Measurements from ENCODE around the gene GNAZ. TPM values are rescaled to one million over a fixed set of nuclear protein-coding genes. Genes with fewer than 3 reads are reported as not detected.

GNAZ gene
- total and polyA plus RNA-seq, 2 experiments from 2014 or later, result 0.24 to 0.65 TPM

GRCh38 chr22:23097412-23098229 lies 27.3 kb downstream of the GNAZ start:
- H3K4me2 ChIP-seq (ENCODE audit: unreplicated experiment), result no peak overlapping the region
- no peaks in the 10 kb centered on the region for H4K20me1 ChIP-seq (ENCODE audit: insufficient read depth)
- in situ Hi-C loops (cut with MboI), result no loop called here
- no peaks in the 10 kb centered on the region for H3K9me3 ChIP-seq (ENCODE audit: low read depth)
- H3F3A ChIP-seq (ENCODE audit: insufficient read depth), result no peaks in the 10 kb centered on the region
- no peak overlapping the region for H3K4me3 ChIP-seq
- no peaks in the 10 kb centered on the region for H3K36me3 ChIP-seq (ENCODE audit: low read depth)
- no peak for TF ChIP-seq EZH2phosphoT487 (IDR thresholded peaks at IDR 0.05; ENCODE audit: insufficient read depth, low read depth)
- WGBS, 2 experiments (ENCODE audit: low coverage in 1 of 2, low lambda C conversion rate in 2 of 2, missing lambda C conversion rate in 2 of 2), result 80 to 87% methylated on average over 16 of the region's 16 CpGs
- H3K4me1 ChIP-seq (ENCODE audit: insufficient read depth), result no peaks in the 10 kb centered on the region
- DNase-seq, result no peak
- H3K27me3 ChIP-seq (replicated peaks; ENCODE audit: insufficient read depth), result no peaks in the 10 kb centered on the region
- H3K9me2 ChIP-seq (ENCODE audit: insufficient read depth), result no peaks in the 10 kb centered on the region
- no peak overlapping the region for H2AFZ ChIP-seq
- H3K9ac ChIP-seq, result no peak overlapping the region
- no peaks in the 10 kb centered on the region for H3K79me2 ChIP-seq (ENCODE audit: insufficient read depth)
- no peak overlapping the region for H3K27ac ChIP-seq

DNA sequence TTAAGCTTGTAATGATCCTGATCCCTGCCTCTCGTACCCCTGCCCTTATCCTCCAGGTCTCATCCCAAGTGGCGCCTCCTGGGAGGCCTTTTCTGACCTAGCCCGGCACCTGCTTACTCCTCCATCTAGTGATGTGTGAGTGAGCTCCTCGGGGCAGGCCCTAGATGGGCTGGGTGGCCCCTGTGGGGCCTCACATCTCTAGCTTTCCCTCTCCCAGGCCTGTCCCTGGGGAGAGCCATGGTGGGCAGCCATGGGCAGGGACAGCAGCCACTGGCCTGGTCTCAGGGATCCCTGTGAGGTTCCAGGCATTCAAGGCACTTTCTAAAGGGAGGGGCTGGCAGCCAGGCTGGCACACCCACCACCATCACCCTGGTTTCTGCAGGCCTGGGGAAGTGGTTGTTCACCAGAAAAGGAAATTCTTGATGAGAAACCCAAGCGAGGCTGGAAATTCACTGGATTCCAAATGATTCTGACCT lies 27.9 kb downstream of the GNAZ start:
- TF ChIP-seq EZH2phosphoT487 (IDR thresholded peaks at IDR 0.05; ENCODE audit: insufficient read depth, low read depth) (no peak), EZH2 (IDR thresholded peaks at IDR 0.05; ENCODE audit: insufficient read depth, poor library complexity, severe bottlenecking) (no peak)
- no peaks in the 10 kb centered on the region for H3F3A ChIP-seq (ENCODE audit: insufficient read depth)
- in situ Hi-C loops (cut with MboI), result no loop called here
- 68 to 72% methylated on average over 5 of the region's 5 CpGs for WGBS, 2 experiments (ENCODE audit: low coverage in 1 of 2, low lambda C conversion rate in 2 of 2, missing lambda C conversion rate in 2 of 2)
- no peaks in the 10 kb centered on the region for H4K20me1 ChIP-seq (ENCODE audit: insufficient read depth)
- no peak for DNase-seq
- no peaks in the 10 kb centered on the region for H3K4me1 ChIP-seq (ENCODE audit: insufficient read depth)
- no peaks in the 10 kb centered on the region for H3K79me2 ChIP-seq (ENCODE audit: insufficient read depth)
- H3K36me3 ChIP-seq (ENCODE audit: low read depth), result no peaks in the 10 kb centered on the region
- no peaks in the 10 kb centered on the region for H3K27me3 ChIP-seq (replicated peaks; ENCODE audit: insufficient read depth)
- H3K9me3 ChIP-seq (ENCODE audit: low read depth), result no peaks in the 10 kb centered on the region
- no peak overlapping the region for H2AFZ ChIP-seq
- H3K4me3 ChIP-seq, result no peak overlapping the region
- no peak overlapping the region for H3K27ac ChIP-seq
- no peak overlapping the region for H3K9ac ChIP-seq
- no peaks in the 10 kb centered on the region for H3K9me2 ChIP-seq (ENCODE audit: insufficient read depth)
- H3K4me2 ChIP-seq (ENCODE audit: unreplicated experiment), result no peak overlapping the region

GRCh38 chr22:23098718-23099530 lies 28.6 kb downstream of the GNAZ start:
- in situ Hi-C loops (cut with MboI), result no loop called here
- WGBS, 2 experiments (ENCODE audit: low coverage in 1 of 2, low lambda C conversion rate in 2 of 2, missing lambda C conversion rate in 2 of 2), result 45 to 49% methylated on average over 24 of the region's 28 CpGs
- Histone ChIP-seq H3K36me3 (ENCODE audit: low read depth) (no peaks in the 10 kb centered on the region), H3F3A (ENCODE audit: insufficient read depth) (no peaks in the 10 kb centered on the region), H3K27ac (no peak overlapping the region), H3K4me1 (ENCODE audit: insufficient read depth) (no peaks in the 10 kb centered on the region), H3K9ac (no peak overlapping the region), H3K4me2 (ENCODE audit: unreplicated experiment) (no peak overlapping the region), H3K9me2 (ENCODE audit: insufficient read depth) (no peaks in the 10 kb centered on the region), H3K79me2 (ENCODE audit: insufficient read depth) (no peaks in the 10 kb centered on the region), H2AFZ (no peak overlapping the region), H3K27me3 (replicated peaks; ENCODE audit: insufficient read depth) (no peaks in the 10 kb centered on the region), H4K20me1 (ENCODE audit: insufficient read depth) (no peaks in the 10 kb centered on the region), H3K9me3 (ENCODE audit: low read depth) (no peaks in the 10 kb centered on the region), H3K4me3 (no peak overlapping the region)
- TF ChIP-seq EZH2 (IDR thresholded peaks at IDR 0.05; ENCODE audit: insufficient read depth, poor library complexity, severe bottlenecking) (no peak), EZH2phosphoT487 (IDR thresholded peaks at IDR 0.05; ENCODE audit: insufficient read depth, low read depth) (no peak)
- DNase-seq, result no peak

DNA sequence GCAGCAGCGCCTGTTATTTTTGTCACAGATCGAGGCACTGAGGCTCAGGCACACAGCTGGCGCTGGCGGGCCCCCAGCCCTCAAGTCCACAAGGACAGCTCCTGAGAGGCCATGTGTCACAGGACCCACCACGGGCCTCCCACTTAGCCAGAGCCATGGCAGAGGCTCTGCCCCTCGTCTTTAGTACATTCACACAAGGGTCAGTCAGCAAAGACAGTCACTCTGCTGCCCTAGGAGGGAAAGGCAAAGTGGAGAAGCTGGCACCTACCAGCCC lies 29.1 kb downstream of the GNAZ start:
- 73 to 84% methylated on average over 6 of the region's 6 CpGs for WGBS, 2 experiments (ENCODE audit: low coverage in 1 of 2, low lambda C conversion rate in 2 of 2, missing lambda C conversion rate in 2 of 2)
- no peaks in the 10 kb centered on the region for H3K9me3 ChIP-seq (ENCODE audit: low read depth)
- in situ Hi-C loops (cut with MboI), result no loop called here
- no peak for DNase-seq
- H3K9ac ChIP-seq, result no peak overlapping the region
- TF ChIP-seq EZH2 (IDR thresholded peaks at IDR 0.05; ENCODE audit: insufficient read depth, poor library complexity, severe bottlenecking) (no peak), EZH2phosphoT487 (IDR thresholded peaks at IDR 0.05; ENCODE audit: insufficient read depth, low read depth) (no peak)
- H2AFZ ChIP-seq, result no peak overlapping the region
- no peaks in the 10 kb centered on the region for H3K27me3 ChIP-seq (replicated peaks; ENCODE audit: insufficient read depth)
- no peak overlapping the region for H3K4me2 ChIP-seq (ENCODE audit: unreplicated experiment)
- H3F3A ChIP-seq (ENCODE audit: insufficient read depth), result no peaks in the 10 kb centered on the region
- H3K27ac ChIP-seq, result no peak overlapping the region
- no peaks in the 10 kb centered on the region for H4K20me1 ChIP-seq (ENCODE audit: insufficient read depth)
- H3K4me1 ChIP-seq (ENCODE audit: insufficient read depth), result no peaks in the 10 kb centered on the region
- H3K36me3 ChIP-seq (ENCODE audit: low read depth), result no peaks in the 10 kb centered on the region
- no peaks in the 10 kb centered on the region for H3K9me2 ChIP-seq (ENCODE audit: insufficient read depth)
- no peak overlapping the region for H3K4me3 ChIP-seq
- no peaks in the 10 kb centered on the region for H3K79me2 ChIP-seq (ENCODE audit: insufficient read depth)
